ENCODE measurements around the gene IL22RA2. TPM values are rescaled to one million over a fixed set of nuclear protein-coding genes. Genes with fewer than 3 reads are reported as not detected.

IL22RA2 gene
- total and polyA plus RNA-seq, 4 donors: 0.05 TPM; not detected in 3

DNA sequence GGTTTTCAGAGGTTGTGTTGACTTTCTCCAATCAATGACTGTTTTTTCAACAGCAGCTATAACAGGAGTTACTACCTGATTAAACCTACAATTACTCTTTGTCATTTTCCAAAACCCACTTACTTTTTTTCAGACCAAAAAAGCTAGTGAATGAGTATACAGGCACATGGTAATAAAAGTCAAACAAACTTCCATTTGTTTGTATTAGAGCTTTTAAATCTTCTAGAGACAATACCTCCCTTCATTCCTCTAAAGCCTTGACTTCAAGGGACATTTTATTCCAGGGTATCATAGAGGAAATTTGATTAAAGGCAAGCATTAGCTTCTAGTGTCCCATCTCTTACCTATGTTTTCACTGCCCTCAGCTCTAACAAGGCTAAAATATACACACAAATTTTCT lies 52.7 kb downstream of the IL22RA2 start:
- Histone ChIP-seq H3K4me1 (ENCODE audit: control insufficient read depth in 4 of 4, insufficient read depth in 4 of 4, low read length in 3 of 4) (peaks cover 0 to 3% (median 0%) of the 10 kb centered on the region in 4 donors), H3K9ac (ENCODE audit: low read depth in 1 of 2, low read length in 2 of 2) (no peak overlapping the region), H3K27me3 (ENCODE audit: control insufficient read depth in 4 of 4, insufficient read depth in 4 of 4, low read length in 3 of 4) (no peaks in the 10 kb centered on the region), H3K27ac (ENCODE audit: low read depth in 1 of 2, low read length in 2 of 2) (no peak overlapping the region), H3K36me3 (ENCODE audit: control insufficient read depth in 4 of 4, insufficient read depth in 3 of 4, low read depth in 1 of 4, low read length in 3 of 4) (no peaks in the 10 kb centered on the region), H3K4me3 (ENCODE audit: low read depth in 1 of 3, low read length in 3 of 3) (no peak overlapping the region), H3K9me3 (ENCODE audit: control insufficient read depth in 4 of 4, low read length in 3 of 4) (peaks cover 0 to 10% (median 5%) of the 10 kb centered on the region in 4 donors)
- no peak for DNase-seq (ENCODE audit: low spot score)
- TF ChIP-seq, protein P1, sequence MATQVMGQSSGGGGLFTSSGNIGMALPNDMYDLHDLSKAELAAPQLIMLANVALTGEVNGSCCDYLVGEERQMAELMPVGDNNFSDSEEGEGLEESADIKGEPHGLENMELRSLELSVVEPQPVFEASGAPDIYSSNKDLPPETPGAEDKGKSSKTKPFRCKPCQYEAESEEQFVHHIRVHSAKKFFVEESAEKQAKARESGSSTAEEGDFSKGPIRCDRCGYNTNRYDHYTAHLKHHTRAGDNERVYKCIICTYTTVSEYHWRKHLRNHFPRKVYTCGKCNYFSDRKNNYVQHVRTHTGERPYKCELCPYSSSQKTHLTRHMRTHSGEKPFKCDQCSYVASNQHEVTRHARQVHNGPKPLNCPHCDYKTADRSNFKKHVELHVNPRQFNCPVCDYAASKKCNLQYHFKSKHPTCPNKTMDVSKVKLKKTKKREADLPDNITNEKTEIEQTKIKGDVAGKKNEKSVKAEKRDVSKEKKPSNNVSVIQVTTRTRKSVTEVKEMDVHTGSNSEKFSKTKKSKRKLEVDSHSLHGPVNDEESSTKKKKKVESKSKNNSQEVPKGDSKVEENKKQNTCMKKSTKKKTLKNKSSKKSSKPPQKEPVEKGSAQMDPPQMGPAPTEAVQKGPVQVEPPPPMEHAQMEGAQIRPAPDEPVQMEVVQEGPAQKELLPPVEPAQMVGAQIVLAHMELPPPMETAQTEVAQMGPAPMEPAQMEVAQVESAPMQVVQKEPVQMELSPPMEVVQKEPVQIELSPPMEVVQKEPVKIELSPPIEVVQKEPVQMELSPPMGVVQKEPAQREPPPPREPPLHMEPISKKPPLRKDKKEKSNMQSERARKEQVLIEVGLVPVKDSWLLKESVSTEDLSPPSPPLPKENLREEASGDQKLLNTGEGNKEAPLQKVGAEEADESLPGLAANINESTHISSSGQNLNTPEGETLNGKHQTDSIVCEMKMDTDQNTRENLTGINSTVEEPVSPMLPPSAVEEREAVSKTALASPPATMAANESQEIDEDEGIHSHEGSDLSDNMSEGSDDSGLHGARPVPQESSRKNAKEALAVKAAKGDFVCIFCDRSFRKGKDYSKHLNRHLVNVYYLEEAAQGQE (IDR thresholded peaks at IDR 0.05): no peak

GRCh38 chr6:137119196-137120104 lies 54.0 kb downstream of the IL22RA2 start:
- TF ChIP-seq, protein P2, sequence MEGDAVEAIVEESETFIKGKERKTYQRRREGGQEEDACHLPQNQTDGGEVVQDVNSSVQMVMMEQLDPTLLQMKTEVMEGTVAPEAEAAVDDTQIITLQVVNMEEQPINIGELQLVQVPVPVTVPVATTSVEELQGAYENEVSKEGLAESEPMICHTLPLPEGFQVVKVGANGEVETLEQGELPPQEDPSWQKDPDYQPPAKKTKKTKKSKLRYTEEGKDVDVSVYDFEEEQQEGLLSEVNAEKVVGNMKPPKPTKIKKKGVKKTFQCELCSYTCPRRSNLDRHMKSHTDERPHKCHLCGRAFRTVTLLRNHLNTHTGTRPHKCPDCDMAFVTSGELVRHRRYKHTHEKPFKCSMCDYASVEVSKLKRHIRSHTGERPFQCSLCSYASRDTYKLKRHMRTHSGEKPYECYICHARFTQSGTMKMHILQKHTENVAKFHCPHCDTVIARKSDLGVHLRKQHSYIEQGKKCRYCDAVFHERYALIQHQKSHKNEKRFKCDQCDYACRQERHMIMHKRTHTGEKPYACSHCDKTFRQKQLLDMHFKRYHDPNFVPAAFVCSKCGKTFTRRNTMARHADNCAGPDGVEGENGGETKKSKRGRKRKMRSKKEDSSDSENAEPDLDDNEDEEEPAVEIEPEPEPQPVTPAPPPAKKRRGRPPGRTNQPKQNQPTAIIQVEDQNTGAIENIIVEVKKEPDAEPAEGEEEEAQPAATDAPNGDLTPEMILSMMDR (IDR thresholded peaks at IDR 0.05; ENCODE audit: low read depth, low read length, missing input control): no peak
- TF ChIP-seq HNF4A (conservative IDR thresholded peaks at IDR 0.05): peak; percentile 40 to 72
- peak in 1 of 2 donors; percentile 50 for TF ChIP-seq RXRA (IDR thresholded peaks at IDR 0.05)
- no peak overlapping the region for H3K4me3 ChIP-seq (ENCODE audit: low read depth in 1 of 3, low read length in 3 of 3)
- no peak for DNase-seq (ENCODE audit: low spot score)
- no peaks in the 10 kb centered on the region for H3K36me3 ChIP-seq (ENCODE audit: control insufficient read depth in 4 of 4, insufficient read depth in 3 of 4, low read depth in 1 of 4, low read length in 3 of 4)
- peaks cover 0 to 3% (median 0%) of the 10 kb centered on the region in 4 donors for H3K4me1 ChIP-seq (ENCODE audit: control insufficient read depth in 4 of 4, insufficient read depth in 4 of 4, low read length in 3 of 4)
- H3K9me3 ChIP-seq (ENCODE audit: control insufficient read depth in 4 of 4, low read length in 3 of 4): peaks cover 0 to 10% (median 5%) of the 10 kb centered on the region in 4 donors
- no peaks in the 10 kb centered on the region for H3K27me3 ChIP-seq (ENCODE audit: control insufficient read depth in 4 of 4, insufficient read depth in 4 of 4, low read length in 3 of 4)
- no peak overlapping the region for H3K9ac ChIP-seq (ENCODE audit: low read depth in 1 of 2, low read length in 2 of 2)
- 84% methylated on average over 4 of the region's 4 CpGs for WGBS
- H3K27ac ChIP-seq (ENCODE audit: low read depth in 1 of 2, low read length in 2 of 2): peak overlapping the region in 1 of 2 donors; percentile 31

- Histone ChIP-seq H3K4me1 (ENCODE audit: control insufficient read depth in 4 of 4, insufficient read depth in 4 of 4, low read length in 3 of 4) (peaks cover 0 to 3% (median 0%) of the 10 kb centered on the region in 4 donors), H3K36me3 (ENCODE audit: control insufficient read depth in 4 of 4, insufficient read depth in 3 of 4, low read depth in 1 of 4, low read length in 3 of 4) (no peaks in the 10 kb centered on the region), H3K9me3 (ENCODE audit: control insufficient read depth in 4 of 4, low read length in 3 of 4) (peaks cover 0 to 10% (median 5%) of the 10 kb centered on the region in 4 donors), H3K27ac (ENCODE audit: low read depth in 1 of 2, low read length in 2 of 2) (no peak overlapping the region), H3K27me3 (ENCODE audit: control insufficient read depth in 4 of 4, insufficient read depth in 4 of 4, low read length in 3 of 4) (no peaks in the 10 kb centered on the region), H3K9ac (ENCODE audit: low read depth in 1 of 2, low read length in 2 of 2) (no peak overlapping the region), H3K4me3 (ENCODE audit: low read depth in 1 of 3, low read length in 3 of 3) (no peak overlapping the region)
- WGBS: 94% methylated on average over 2 of the region's 2 CpGs
- TF ChIP-seq SP1 (IDR thresholded peaks at IDR 0.05): no peak
- no peak for TF ChIP-seq FOXA1 (IDR thresholded peaks at IDR 0.05)
- TF ChIP-seq JUND (IDR thresholded peaks at IDR 0.05): no peak
- TF ChIP-seq, protein P3, sequence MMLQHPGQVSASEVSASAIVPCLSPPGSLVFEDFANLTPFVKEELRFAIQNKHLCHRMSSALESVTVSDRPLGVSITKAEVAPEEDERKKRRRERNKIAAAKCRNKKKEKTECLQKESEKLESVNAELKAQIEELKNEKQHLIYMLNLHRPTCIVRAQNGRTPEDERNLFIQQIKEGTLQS (IDR thresholded peaks at IDR 0.05): no peak
- TF ChIP-seq GABPA (IDR thresholded peaks at IDR 0.05 in 1 of 2, conservative IDR thresholded peaks at IDR 0.05 in 1 of 2): no peak
- DNase-seq (ENCODE audit: low spot score): no peak
Observed at GRCh38 chr6:137117581-137117980, 55.9 kb downstream of the IL22RA2 start.
